Type B pancreatic cell (in vitro differentiated cells): ENCODE results near the gene TGFB2. TPM values are rescaled to one million over a fixed set of nuclear protein-coding genes. Genes with fewer than 3 reads are reported as not detected.

Source experiments
- DNase-seq: peaks from one replicate; pipeline ENCODE4 v3.0.0; 2021; ENCODE audit warnings: mixed read lengths; ENCODE audit not compliant: unreplicated experiment; ENCODE audit errors: extremely low spot score
- H3K27ac Mint-ChIP-seq: 2 replicates; pipeline ENCODE4 v1.8.0; 2021; ENCODE audit warnings: mild to moderate bottlenecking, mixed read lengths
- H3K27me3 Mint-ChIP-seq: 2 replicates; pipeline ENCODE4 v1.8.0; 2021; ENCODE audit warnings: mixed read lengths
- H3K36me3 Mint-ChIP-seq: 2 replicates; pipeline ENCODE4 v1.8.0; 2021; ENCODE audit warnings: mixed read lengths
- H3K4me1 Mint-ChIP-seq: one replicate; pipeline ENCODE4 v1.8.0; 2021; ENCODE audit warnings: mixed read lengths; ENCODE audit not compliant: unreplicated experiment
- H3K4me3 Mint-ChIP-seq: 2 replicates; pipeline ENCODE4 v1.8.0; 2021; ENCODE audit warnings: mild to moderate bottlenecking, mixed read lengths
- H3K9me3 Mint-ChIP-seq: 2 replicates; pipeline ENCODE4 v1.8.0; 2021; ENCODE audit warnings: mixed read lengths
- CTCF ChIP-seq: fragments of 200-600 bp; sonication (generic); conservative IDR thresholded peaks from 2 replicates; pipeline ENCODE4 v1.5.0; 2021; ENCODE audit warnings: antibody characterized with exemption, mild to moderate bottlenecking
- total RNA-seq: library from RNA; stranded (reverse); gene quantifications from 2 replicates; pipeline ENCODE4 v1.2.1, GENCODE V29; 2021; ENCODE audit warnings: low replicate concordance

The TGFB2 gene
- total RNA-seq, 1 donor from 2014 or later: 207 TPM

- peaks cover 21% of the 10 kb centered on the region for H3K4me1 Mint-ChIP-seq
- H3K4me3 Mint-ChIP-seq: no peak overlapping the region
- no peaks in the 10 kb centered on the region for H3K9me3 Mint-ChIP-seq
- no peaks in the 10 kb centered on the region for H3K36me3 Mint-ChIP-seq
- TF ChIP-seq CTCF: no peak
- no peaks in the 10 kb centered on the region for H3K27me3 Mint-ChIP-seq
- no peak for DNase-seq
- H3K27ac Mint-ChIP-seq: no peak overlapping the region
Observed at GRCh38 chr1:218468711-218469110, 123.6 kb downstream of the TGFB2 start.

- Mint-ChIP-seq H3K4me3 (no peak overlapping the region), H3K36me3 (no peaks in the 10 kb centered on the region), H3K9me3 (no peaks in the 10 kb centered on the region), H3K27ac (no peak overlapping the region), H3K27me3 (no peaks in the 10 kb centered on the region), H3K4me1 (peaks cover 14% of the 10 kb centered on the region)
- DNase-seq: no peak
- TF ChIP-seq CTCF: no peak
Observed at GRCh38 chr1:218472885-218473284, 127.7 kb downstream of the TGFB2 start.

DNA sequence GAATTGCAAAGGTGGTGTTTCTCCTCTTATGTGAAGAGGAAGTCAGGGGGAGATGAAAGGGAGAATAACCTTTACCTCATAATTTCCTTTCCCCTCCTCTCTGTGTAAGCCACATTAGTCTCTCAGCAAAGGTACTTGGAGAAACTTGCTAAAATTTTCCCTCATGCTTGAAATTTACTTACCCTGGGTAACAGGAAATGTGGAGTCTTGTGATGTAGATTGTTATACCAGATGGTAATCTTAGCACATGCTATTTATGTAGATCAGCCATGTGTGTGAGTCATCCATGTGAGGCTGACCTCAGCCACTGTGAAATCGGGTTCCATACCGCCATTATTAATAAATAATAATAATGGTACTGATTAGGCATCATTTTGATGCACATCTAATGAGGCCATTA is 128.4 kb downstream of the TGFB2 start:
- H3K27me3 Mint-ChIP-seq: no peaks in the 10 kb centered on the region
- no peaks in the 10 kb centered on the region for H3K36me3 Mint-ChIP-seq
- no peak overlapping the region for H3K4me3 Mint-ChIP-seq
- no peak for DNase-seq
- H3K27ac Mint-ChIP-seq: no peak overlapping the region
- H3K9me3 Mint-ChIP-seq: peaks cover 4% of the 10 kb centered on the region
- no peak for TF ChIP-seq CTCF
- H3K4me1 Mint-ChIP-seq: peaks cover 14% of the 10 kb centered on the region

- no peaks in the 10 kb centered on the region for H3K27me3 Mint-ChIP-seq
- H3K9me3 Mint-ChIP-seq: peaks cover 5% of the 10 kb centered on the region
- H3K4me1 Mint-ChIP-seq: peaks cover 14% of the 10 kb centered on the region
- H3K36me3 Mint-ChIP-seq: no peaks in the 10 kb centered on the region
- no peak overlapping the region for H3K4me3 Mint-ChIP-seq
- H3K27ac Mint-ChIP-seq: no peak overlapping the region
- DNase-seq: no peak
- no peak for TF ChIP-seq CTCF
Observed at GRCh38 chr1:218474128-218474527, 129.0 kb downstream of the TGFB2 start.

GRCh38 chr1:218475275-218475674 is 130.1 kb downstream of the TGFB2 start:
- no peak for TF ChIP-seq CTCF

DNA sequence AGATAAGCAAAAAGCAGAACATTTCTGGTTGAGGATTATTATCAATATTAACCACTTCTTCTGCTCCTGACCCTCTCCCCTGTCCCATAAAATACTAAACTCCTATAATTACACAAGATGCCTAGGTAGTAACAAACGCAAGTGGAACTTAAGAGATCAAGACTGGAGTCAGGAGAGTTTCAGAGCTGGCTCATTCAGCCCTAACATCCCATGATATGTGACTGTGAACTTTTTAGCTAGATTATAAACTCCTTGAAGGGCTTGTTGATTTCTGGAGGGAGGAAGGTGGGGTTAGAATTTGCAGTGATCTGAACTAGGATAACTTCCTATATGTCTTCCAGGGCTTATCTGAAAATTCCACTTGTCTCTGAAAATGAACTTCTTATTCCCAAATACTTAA is 130.6 kb downstream of the TGFB2 start:
- peaks cover 20% of the 10 kb centered on the region for H3K4me1 Mint-ChIP-seq
- peaks cover 5% of the 10 kb centered on the region for H3K9me3 Mint-ChIP-seq
- no peak overlapping the region for H3K4me3 Mint-ChIP-seq
- no peaks in the 10 kb centered on the region for H3K36me3 Mint-ChIP-seq
- no peaks in the 10 kb centered on the region for H3K27me3 Mint-ChIP-seq
- no peak for DNase-seq
- no peak for TF ChIP-seq CTCF
- H3K27ac Mint-ChIP-seq: no peak overlapping the region

More at GRCh38 chr1:218475275-218475674, 130.1 kb downstream of the TGFB2 start:
- H3K36me3 Mint-ChIP-seq: no peaks in the 10 kb centered on the region
- peaks cover 18% of the 10 kb centered on the region for H3K4me1 Mint-ChIP-seq
- H3K4me3 Mint-ChIP-seq: no peak overlapping the region
- DNase-seq: no peak
- no peak overlapping the region for H3K27ac Mint-ChIP-seq
- peaks cover 5% of the 10 kb centered on the region for H3K9me3 Mint-ChIP-seq
- no peaks in the 10 kb centered on the region for H3K27me3 Mint-ChIP-seq
